Transverse colon (tissue), 4 donors: ENCODE data around the gene TMEM190. TPM values are rescaled to one million over a fixed set of nuclear protein-coding genes. Genes with fewer than 3 reads are reported as not detected.
A peak's percentile ranks its signal among the peaks of the same experiment; 100 is the strongest.

Experiments
- DNase-seq: peaks from one replicate; pipeline ENCODE4 v3.0.0-alpha.2; 2019
- H3K27ac ChIP-seq, 4 donors: fragments of 200-600 bp; sonication (generic); 2 replicates each; pipeline ENCODE4 v1.5.1; 2016 to 2018; ENCODE audit warnings: inconsistent platforms in 4 of 4
- H3K27me3 ChIP-seq: fragments of 200-600 bp; sonication (generic); 2 replicates; pipeline ENCODE4 v1.5.1; 2017; ENCODE audit warnings: inconsistent platforms
- H3K36me3 ChIP-seq, 4 donors: fragments of 200-600 bp; sonication (generic); 2 replicates each; pipeline ENCODE4 v1.5.1; 2017 to 2019; ENCODE audit warnings: inconsistent platforms in 4 of 4
- H3K4me1 ChIP-seq, 4 donors: fragments of 200-600 bp; sonication (generic); 2 replicates each; pipeline ENCODE4 v1.5.1; 2017 to 2020; ENCODE audit warnings: inconsistent platforms in 4 of 4
- H3K4me3 ChIP-seq, 4 donors: fragments of 200-600 bp; sonication (generic); 1 replicate in 1 of 4; 2 replicates in 3 of 4; pipeline versions ENCODE4 v1.5.1 to v1.6.1; 2017 to 2019; ENCODE audit warnings: inconsistent platforms in 4 of 4
- H3K9me3 ChIP-seq, 2 donors: fragments of 200-600 bp; sonication (generic); 2 replicates each; pipeline ENCODE4 v1.5.1; 2017 to 2019; ENCODE audit warnings: inconsistent platforms in 2 of 2
- EP300 ChIP-seq: sonication (generic); formaldehyde crosslinking; IDR thresholded peaks from one replicate; pipeline ENCODE4 v1.6.1; 2017; ENCODE audit warnings: antibody characterized with exemption, low read depth
- POLR2A ChIP-seq: fragments of 450-650 bp; IDR thresholded peaks from one replicate; pipeline ENCODE4 v1.6.1; 2016; ENCODE audit warnings: antibody characterized with exemption, mild to moderate bottlenecking, moderate library complexity
- POLR2AphosphoS5 ChIP-seq, 3 donors: sonication (generic); formaldehyde crosslinking; IDR thresholded peaks; one replicate each; pipeline ENCODE4 v1.6.1; 2016; ENCODE audit warnings: antibody characterized with exemption in 3 of 3
- WGBS, 2 donors: methylation state at CpG; one replicate each; pipeline ENCODE4 v1.1.5; 2018; ENCODE audit warnings: low coverage in 1 of 2; 5-methylcytosine and 5-hydroxymethylcytosine counted together
- in situ Hi-C, 4 donors: fragments of 200-750 bp; cut with MboI; loops; one replicate each; pipeline versions ENCODE4 v1.15.0 to v1.15.1; 2017; ENCODE audit warnings: low sequenced_read_pairs in 3 of 4, low pct_ligation_motif_present in 1 of 4, low pct_unique_long_range_greater_than_20kb in 1 of 4
- intact Hi-C: fragments of 100-400 bp; cut with DNase I; formaldehyde crosslinking; loops from one replicate; pipeline ENCODE4 v1.15.1; 2023; ENCODE audit warnings: low total_unique reads
- total RNA-seq, 4 donors: library from RNA; depleted of rRNA; stranded (reverse); fragments of >200 nt; gene quantifications; one replicate each; pipeline ENCODE4 v1.1.0, GENCODE V29; 2016
- TF ChIP-seq, protein P1 (sequence below), 5 experiments: fragments of 200-600 bp in 3 of 5; fragments of 450-650 bp in 2 of 5; sonication (generic) in 3 of 5; IDR thresholded peaks; 1 replicate in 2 of 5; 2 replicates in 3 of 5; pipeline ENCODE4 v1.5.1; 2016 to 2017; ENCODE audit warnings: antibody characterized with exemption in 5 of 5, inconsistent platforms in 3 of 5, mild to moderate bottlenecking in 2 of 5, moderate library complexity in 1 of 5

Gene TMEM190
- total RNA-seq, 4 donors from 2014 or later = not detected

DNA sequence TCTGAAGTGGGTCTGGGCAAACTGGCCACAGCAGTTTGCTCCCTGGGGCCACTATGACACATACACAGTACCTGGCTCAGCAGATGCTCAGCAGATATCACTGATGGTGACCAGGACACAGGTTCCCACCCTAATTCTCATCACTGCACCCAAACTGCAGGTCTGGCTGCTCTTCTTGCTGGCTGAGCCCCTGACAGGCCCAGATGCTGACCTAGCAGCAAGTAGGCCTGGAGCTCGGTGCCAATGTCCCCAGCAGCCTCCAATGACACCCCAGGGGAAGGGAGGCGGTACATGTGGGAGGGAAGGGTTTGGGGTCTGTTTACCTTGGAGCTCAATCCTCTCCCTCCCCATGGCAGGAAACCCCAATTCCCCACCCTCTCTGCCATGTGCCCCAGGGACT, 25.9 kb downstream of the TMEM190 start:
- in situ Hi-C loops = loop anchor here in 2 of 4 donors (25.0 kb wide), 1 partner anchor 115 kb away; the partner anchor contains the start of genes BRSK1 (in 2 of the 2) and HSPBP1 (in 2 of the 2)
- intact Hi-C loops = no loop called here
- H3K36me3 ChIP-seq = peaks cover 0 to 18% (median 0%) of the 10 kb centered on the region in 4 donors

DNA sequence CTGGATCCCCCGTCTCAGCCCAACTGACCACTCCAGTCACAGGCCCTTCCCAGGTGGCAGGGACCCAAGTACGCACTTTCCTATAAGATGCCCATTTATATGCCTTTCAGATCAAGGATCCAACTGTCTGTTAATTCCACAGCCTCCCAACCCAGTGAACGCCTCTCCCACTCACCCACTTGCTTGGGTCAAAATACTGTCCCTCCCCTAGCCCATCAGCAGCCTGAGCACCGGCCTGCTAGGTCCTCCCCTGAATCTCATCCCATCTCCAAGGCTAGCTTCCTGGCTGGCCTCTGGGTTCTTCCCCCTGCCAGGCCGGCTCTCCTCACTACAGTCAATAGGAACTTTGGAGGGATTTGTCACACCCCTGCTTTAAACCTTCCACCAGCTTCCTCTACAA, 29.0 kb downstream of the TMEM190 start:
- WGBS, 2 donors = 93 to 100% methylated on average over 1 to 5 of the region's 5 CpGs
- no peaks in the 10 kb centered on the region for H3K27me3 ChIP-seq
- H3K27ac ChIP-seq = no peak overlapping the region
- no peak for DNase-seq
- peaks cover 0 to 27% (median 21%) of the 10 kb centered on the region in 4 donors for H3K4me1 ChIP-seq
- H3K4me3 ChIP-seq = no peak overlapping the region
- TF ChIP-seq EP300 (no peak), POLR2AphosphoS5 (IDR thresholded peaks at IDR 0.05) (no peak), POLR2A (no peak)
- TF ChIP-seq, protein P1, sequence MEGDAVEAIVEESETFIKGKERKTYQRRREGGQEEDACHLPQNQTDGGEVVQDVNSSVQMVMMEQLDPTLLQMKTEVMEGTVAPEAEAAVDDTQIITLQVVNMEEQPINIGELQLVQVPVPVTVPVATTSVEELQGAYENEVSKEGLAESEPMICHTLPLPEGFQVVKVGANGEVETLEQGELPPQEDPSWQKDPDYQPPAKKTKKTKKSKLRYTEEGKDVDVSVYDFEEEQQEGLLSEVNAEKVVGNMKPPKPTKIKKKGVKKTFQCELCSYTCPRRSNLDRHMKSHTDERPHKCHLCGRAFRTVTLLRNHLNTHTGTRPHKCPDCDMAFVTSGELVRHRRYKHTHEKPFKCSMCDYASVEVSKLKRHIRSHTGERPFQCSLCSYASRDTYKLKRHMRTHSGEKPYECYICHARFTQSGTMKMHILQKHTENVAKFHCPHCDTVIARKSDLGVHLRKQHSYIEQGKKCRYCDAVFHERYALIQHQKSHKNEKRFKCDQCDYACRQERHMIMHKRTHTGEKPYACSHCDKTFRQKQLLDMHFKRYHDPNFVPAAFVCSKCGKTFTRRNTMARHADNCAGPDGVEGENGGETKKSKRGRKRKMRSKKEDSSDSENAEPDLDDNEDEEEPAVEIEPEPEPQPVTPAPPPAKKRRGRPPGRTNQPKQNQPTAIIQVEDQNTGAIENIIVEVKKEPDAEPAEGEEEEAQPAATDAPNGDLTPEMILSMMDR (IDR thresholded peaks at IDR 0.05) = no peak
- peaks cover 0 to 14% (median 0%) of the 10 kb centered on the region in 4 donors for H3K36me3 ChIP-seq
- in situ Hi-C loops = loop anchor here in 2 of 4 donors (25.0 kb wide), 1 partner anchor 118 kb away; the partner anchor contains the start of genes BRSK1 (in 2 of the 2) and HSPBP1 (in 2 of the 2)
- intact Hi-C loops = loop anchor here (2.0 kb wide), 1 partner anchor 65 kb away; no protein-coding TSS in a partner anchor
- no peaks in the 10 kb centered on the region for H3K9me3 ChIP-seq

More for the DNA sequence above, 25.9 kb downstream of the TMEM190 start:
- TF ChIP-seq EP300 (no peak), POLR2AphosphoS5 (IDR thresholded peaks at IDR 0.05) (no peak), POLR2A (no peak)
- TF ChIP-seq, protein P1 (IDR thresholded peaks at IDR 0.05) = no peak
- WGBS, 2 donors = 90% methylated on average over 2 of the region's 2 CpGs; no CpG with 5 or more reads in 1 of the 2 donors
- Histone ChIP-seq H3K27ac (no peak overlapping the region), H3K4me3 (no peak overlapping the region), H3K4me1 (peaks cover 0 to 20% (median 18%) of the 10 kb centered on the region in 4 donors), H3K27me3 (no peaks in the 10 kb centered on the region), H3K9me3 (no peaks in the 10 kb centered on the region)
- no peak for DNase-seq

DNA sequence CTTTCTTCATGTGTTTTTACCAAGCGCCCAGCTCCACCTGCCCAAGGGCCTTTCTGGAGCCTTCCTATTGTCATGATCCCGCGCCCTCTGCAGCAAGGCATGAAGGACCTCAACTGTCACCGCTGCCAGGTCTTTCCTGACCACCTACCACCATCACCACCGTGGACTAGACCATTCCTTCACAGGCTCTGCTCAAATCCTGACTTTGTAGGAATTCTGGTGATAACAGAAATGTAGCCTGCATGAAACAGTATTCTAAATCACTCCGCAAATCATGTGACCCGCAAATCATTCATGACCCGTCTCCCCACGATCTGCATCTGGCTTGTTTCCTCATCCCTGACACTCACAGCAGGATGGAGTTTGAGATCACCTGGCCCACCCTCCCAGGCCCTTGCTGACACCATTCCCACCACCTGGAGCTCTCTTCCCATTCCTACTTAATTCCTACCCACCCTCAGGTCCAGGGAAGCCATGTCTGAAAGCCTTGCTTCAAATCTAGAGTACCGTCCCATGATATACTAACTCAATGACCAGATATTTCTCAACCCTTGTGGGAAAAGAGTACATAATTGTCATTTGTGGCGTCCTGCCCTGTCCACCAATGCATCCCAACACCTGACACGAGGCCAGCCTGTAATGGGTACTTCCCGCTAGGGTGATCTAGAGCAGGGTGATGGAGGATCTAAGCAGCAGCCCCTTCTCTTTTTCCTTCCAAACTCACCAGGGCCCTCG, 29.6 kb downstream of the TMEM190 start:
- Histone ChIP-seq H3K27ac (peak overlapping the region in 3 of 4 donors; percentile 98 to 100 (median 99)), H3K9me3 (no peaks in the 10 kb centered on the region), H3K4me3 (peak overlapping the region in 3 of 4 donors; percentile 97 to 100 (median 99)), H3K27me3 (no peaks in the 10 kb centered on the region), H3K36me3 (peaks cover 0 to 11% (median 0%) of the 10 kb centered on the region in 4 donors), H3K4me1 (peaks cover 0 to 27% (median 21%) of the 10 kb centered on the region in 4 donors)
- 79 to 83% methylated on average over 5 to 14 of the region's 14 CpGs for WGBS, 2 donors
- DNase-seq = no peak
- in situ Hi-C loops (loop anchor here in 2 of 4 donors (25.0 kb wide), 1 partner anchor 119 kb away; the partner anchor contains the start of genes BRSK1 (in 2 of the 2) and HSPBP1 (in 2 of the 2)), intact Hi-C loops (loop anchor here (2.0 kb wide), 1 partner anchor 65 kb away; no protein-coding TSS in a partner anchor)
- TF ChIP-seq EP300 = no peak
- TF ChIP-seq, protein P1 (IDR thresholded peaks at IDR 0.05) = no peak
- no peak for TF ChIP-seq POLR2A
- no peak for TF ChIP-seq POLR2AphosphoS5 (IDR thresholded peaks at IDR 0.05)
